Measurements from ENCODE around the gene PRG2.

Gene PRG2, protein sequence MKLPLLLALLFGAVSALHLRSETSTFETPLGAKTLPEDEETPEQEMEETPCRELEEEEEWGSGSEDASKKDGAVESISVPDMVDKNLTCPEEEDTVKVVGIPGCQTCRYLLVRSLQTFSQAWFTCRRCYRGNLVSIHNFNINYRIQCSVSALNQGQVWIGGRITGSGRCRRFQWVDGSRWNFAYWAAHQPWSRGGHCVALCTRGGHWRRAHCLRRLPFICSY

DNA sequence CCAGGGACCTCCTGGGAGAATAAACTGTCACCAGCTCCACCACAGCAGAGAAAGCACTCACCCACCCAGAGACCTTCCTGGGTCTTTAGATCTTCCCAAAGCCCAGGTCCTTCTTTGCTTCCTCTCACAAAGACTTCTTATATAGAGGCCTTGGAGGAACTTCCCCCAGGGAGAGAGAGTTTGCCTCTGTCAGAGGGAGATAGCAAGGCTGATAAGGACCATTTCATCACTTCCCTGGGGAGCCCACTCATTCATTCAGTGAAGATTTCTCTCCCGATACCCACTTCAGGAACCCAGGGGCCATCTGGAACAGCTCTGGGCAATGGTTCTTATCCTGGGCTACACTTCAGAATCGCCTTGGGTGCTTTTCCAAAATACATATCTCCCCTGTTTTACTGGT lies at the start of gene PRG2:
PRG2 (minus strand) TSS at position 116 of the 400 bp plus-strand sequence. CDS start 706 bp downstream, outside the sequence.
- in situ Hi-C loops (cut with MboI; ENCODE audit: low sequenced_read_pairs) = no loop called here

DNA sequence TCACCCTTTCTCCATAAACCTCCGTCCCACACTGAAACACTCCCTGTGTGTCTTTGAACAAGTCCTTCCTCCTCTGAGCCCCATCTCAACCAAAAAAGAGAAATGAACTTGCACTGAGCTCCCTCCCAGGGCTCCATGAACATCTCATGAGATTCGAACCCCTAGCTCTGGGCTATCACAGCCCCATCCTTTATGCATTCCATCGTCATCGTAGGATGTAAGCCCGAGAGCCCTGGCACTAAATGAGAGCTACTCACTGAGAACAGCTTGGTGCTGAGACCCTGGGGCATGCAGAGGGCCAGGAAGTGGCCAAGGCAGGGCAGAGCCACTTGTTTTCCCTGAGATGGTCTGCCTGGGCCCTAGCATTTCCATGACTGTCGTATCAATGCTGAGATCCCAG lies 49.3 kb upstream of the PRG2 start:
- in situ Hi-C loops (cut with MboI; ENCODE audit: low sequenced_read_pairs) = no loop called here

GRCh38 chr11:57438345-57439285 lies 48.2 kb upstream of the PRG2 start:
- in situ Hi-C loops (cut with MboI; ENCODE audit: low sequenced_read_pairs) = no loop called here

GRCh38 chr11:57436031-57436430 lies 45.6 kb upstream of the PRG2 start:
- in situ Hi-C loops (cut with MboI; ENCODE audit: low sequenced_read_pairs) = no loop called here

- in situ Hi-C loops (cut with MboI; ENCODE audit: low sequenced_read_pairs) = no loop called here
Observed at GRCh38 chr11:57434640-57435546, 44.4 kb upstream of the PRG2 start.

DNA sequence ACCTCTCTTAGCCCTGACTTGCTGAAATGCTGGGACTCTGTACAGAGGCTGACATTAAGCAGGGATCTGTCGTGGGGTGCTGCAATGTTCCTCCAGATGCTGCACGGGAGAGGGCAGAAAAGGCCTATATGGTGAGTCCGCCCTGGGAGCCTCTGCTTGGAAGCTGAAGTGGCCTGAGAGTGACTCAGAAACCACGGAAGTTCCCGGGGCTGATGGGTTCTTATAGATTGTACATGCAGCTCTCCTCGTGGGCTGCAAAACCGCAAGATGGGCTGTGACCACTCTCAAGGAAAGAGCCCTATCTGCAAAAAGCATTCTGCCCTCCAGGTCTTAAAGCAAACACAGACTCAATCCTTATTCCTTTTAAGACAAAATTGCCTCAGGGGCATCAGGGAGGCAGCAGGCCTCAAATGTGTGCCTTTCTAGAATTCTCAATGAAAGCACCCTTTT lies 42.3 kb upstream of the PRG2 start:
- in situ Hi-C loops (cut with MboI; ENCODE audit: low sequenced_read_pairs) = no loop called here

DNA sequence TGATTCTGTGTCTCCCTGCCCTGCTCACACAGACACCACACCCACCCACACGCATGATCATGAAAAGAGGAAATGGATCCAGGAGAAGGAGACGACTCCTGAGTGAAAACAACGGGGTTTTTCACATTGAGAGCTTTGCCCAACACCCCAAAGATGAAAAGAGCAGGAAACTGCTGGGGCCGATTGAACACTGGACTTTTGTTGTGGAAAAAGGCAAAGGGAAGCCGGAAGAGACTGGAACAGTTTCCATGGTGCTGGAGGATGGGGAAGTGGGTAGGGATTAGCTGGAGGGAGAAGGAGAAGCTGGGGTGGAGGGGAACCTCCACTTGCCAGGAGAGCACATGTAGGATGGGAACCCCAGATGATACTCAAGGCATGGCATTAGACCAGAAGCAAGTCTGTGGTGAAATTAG lies 41.7 kb upstream of the PRG2 start:
- in situ Hi-C loops (cut with MboI; ENCODE audit: low sequenced_read_pairs) = no loop called here

- in situ Hi-C loops (cut with MboI; ENCODE audit: low sequenced_read_pairs) = no loop called here
Observed at GRCh38 chr11:57430952-57431351, 40.5 kb upstream of the PRG2 start.

GRCh38 chr11:57429946-57430345 lies 39.5 kb upstream of the PRG2 start:
- in situ Hi-C loops (cut with MboI; ENCODE audit: low sequenced_read_pairs) = no loop called here

DNA sequence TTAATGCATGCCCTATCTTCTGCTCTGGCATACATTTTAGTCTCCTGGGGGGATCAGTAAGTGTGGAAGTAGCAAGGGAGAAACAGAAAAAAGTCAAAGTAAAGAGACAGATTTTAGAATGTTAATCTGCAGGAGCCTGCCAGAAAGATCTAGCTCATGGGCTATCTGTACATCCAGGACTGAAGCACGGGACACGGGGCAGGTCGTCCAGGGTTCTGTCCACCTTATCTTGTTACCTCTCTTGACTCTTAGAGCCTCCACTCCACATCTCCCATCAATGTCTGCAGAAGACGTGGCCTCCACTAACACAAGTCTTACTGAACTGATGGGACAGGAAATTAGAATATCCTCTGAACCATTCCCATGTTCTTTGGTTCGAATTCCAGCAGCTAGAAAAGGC lies 38.2 kb upstream of the PRG2 start:
- in situ Hi-C loops (cut with MboI; ENCODE audit: low sequenced_read_pairs) = no loop called here

DNA sequence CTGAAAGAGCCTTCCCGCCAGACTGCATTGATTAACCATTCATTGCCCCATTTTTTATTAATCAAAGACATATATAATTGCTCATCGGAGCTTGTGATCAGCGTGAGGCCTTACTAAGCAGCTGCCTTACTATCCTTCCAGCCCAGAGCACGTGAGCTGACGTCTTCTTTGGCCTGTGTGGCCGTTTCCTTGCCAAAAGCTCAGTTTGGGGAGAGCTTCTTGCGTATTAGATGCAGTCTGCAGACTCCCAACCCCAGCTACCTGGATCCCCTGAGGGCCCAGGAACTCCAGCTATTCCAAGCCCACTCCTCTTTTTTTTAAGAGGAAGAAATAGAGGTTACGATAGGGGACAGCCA lies 37.3 kb upstream of the PRG2 start:
- in situ Hi-C loops (cut with MboI; ENCODE audit: low sequenced_read_pairs) = no loop called here

- in situ Hi-C loops (cut with MboI; ENCODE audit: low sequenced_read_pairs) = no loop called here
Observed at GRCh38 chr11:57426929-57427726, 36.7 kb upstream of the PRG2 start, which contains the start of gene SLC43A3. Gene SLC43A3, minus strand, starts transcription at chr11:57427121. Its CDS starts 949 bp downstream, at chr11:57426172.

DNA sequence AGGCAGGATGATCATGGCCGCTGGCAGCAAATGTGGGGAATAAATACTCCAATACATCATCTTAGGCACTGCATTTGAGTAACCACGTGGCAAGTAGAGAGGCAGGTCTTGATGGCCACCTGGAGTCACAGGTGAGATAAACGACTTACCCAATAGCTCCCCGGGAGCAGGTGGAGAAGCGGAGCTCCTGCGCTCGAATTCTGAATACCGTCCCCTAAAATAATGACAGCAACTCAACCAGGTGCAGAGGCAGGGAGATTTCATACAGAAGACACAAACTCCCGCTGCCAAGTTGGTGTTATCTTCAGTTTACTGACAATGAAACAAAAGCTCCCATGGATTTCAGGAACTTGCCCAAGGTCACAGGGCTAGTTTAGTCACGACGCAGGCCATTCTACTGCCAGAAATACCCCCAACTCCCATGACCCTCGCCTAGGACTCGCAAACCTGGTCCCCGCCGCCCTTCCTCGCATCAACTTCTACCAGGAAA lies 36.0 kb upstream of the PRG2 start:
- in situ Hi-C loops (cut with MboI; ENCODE audit: low sequenced_read_pairs) = no loop called here

GRCh38 chr11:57425565-57426438 lies 35.4 kb upstream of the PRG2 start:
- in situ Hi-C loops (cut with MboI; ENCODE audit: low sequenced_read_pairs) = no loop called here

DNA sequence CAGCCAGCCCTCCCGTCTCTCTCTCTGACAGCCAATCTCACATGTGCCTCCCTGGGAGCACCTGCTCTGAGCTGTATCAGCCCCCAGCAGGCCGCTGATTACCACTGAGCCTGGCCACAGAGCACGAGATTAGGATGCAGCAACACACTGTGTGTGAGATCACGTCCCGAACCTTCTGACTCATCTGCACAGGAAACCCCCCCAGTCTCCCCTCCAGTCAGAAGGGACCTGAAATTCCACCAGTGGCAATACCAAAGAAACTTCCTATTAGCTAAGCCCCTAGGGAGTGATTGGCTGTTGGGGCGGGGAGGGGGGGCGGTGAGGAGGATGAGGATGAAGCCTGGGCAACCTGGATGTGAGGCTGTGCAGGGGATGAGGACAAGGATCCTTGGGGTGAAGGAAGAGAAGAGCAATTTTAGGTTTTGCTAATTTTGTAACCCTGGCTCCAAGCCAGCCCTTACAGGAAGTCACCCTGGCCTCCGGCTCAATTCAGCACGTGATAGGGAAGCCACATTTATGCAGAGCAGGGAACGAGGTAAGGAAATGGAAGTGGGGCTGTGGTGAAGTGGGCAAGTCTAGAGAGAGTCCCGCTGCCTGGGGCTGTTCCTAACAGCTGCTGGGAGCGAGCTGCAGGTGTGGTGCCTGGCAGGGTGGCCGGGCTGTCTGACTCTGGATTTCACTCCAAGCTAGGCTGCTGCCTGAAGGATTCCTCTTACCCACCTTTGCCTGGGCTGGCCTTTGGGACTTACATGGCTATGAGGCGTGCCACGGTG lies 34.5 kb upstream of the PRG2 start:
- in situ Hi-C loops (cut with MboI; ENCODE audit: low sequenced_read_pairs) = no loop called here

DNA sequence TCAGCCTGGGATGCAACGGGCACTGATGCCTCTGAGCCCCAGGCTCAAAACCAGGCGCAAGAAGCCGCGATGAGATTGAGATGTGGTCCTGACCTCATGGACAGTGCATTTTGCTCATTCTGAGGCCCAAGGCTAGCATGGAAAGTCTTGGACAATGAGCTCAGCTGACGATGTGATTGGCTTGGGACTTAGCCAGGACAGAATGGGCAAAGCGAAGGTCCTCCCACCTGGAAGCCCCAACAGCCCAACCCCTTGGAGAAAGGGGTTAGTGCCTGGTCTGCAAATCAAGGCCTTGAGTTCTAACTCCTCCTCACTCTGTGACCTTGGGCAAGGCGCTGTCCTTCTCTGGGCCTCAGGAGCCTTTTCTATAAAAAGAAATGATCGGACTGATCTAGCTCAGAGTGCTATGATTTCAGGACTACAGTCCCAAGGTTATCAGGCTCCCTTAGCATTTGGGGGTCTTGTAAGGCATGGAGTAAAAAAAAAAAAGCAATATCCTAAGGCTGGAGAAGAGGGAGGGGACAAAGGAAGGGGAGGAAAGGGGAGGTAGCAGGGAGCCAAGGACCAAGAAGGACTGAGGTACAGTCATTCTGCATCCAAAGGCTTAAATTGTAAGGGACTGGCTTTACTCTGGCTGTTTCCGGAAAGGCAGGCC lies 33.8 kb upstream of the PRG2 start:
- in situ Hi-C loops (cut with MboI; ENCODE audit: low sequenced_read_pairs) = no loop called here

- in situ Hi-C loops (cut with MboI; ENCODE audit: low sequenced_read_pairs) = no loop called here
Observed at GRCh38 chr11:57422669-57423068, 32.2 kb upstream of the PRG2 start.

DNA sequence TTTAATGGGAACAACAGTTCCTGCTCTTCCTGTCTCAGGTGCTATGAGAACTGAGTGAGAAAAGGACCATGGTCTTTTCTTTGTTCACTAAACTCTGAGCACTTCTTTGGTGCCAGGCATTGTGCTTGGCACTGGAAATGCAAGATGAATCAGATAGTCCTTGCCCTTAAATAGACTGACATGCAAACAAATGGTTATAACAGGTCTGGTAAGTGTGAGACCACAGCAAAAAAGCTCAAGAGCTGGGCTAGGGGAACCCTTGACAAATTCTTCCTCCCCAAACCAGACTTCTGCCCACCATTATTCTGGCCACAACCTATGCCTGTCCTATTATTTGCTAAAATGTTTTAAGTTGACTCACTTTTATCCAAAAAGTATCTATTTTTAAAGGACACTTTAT lies 31.4 kb upstream of the PRG2 start:
- in situ Hi-C loops (cut with MboI; ENCODE audit: low sequenced_read_pairs) = no loop called here

Data from HL-60/S4 treated with phorbol 12-myristate 13-acetate at 8.2 ng/mL for 4 days and 3 days (cell line).